Glutamatergic neuron (in vitro differentiated cells): Measurements from ENCODE around the gene DSCAML1. TPM values are rescaled to one million over a fixed set of nuclear protein-coding genes. Genes with fewer than 3 reads are reported as not detected.

Experiments used
- DNase-seq: peaks from one replicate; pipeline ENCODE4 v3.0.0; 2022
- H3K27ac Mint-ChIP-seq: one replicate; pipeline ENCODE4 v1.8.0; 2020; ENCODE audit warnings: mild to moderate bottlenecking, mixed read lengths, inconsistent platforms; ENCODE audit not compliant: unreplicated experiment
- H3K27me3 Mint-ChIP-seq: one replicate; pipeline ENCODE4 v1.8.0; 2020; ENCODE audit warnings: mild to moderate bottlenecking, moderate library complexity, mixed read lengths, inconsistent platforms; ENCODE audit not compliant: unreplicated experiment
- H3K36me3 Mint-ChIP-seq: one replicate; pipeline ENCODE4 v1.8.0; 2020; ENCODE audit warnings: mild to moderate bottlenecking, mixed read lengths, inconsistent platforms; ENCODE audit not compliant: unreplicated experiment
- H3K4me1 Mint-ChIP-seq: one replicate; pipeline ENCODE4 v1.8.0; 2020; ENCODE audit warnings: mild to moderate bottlenecking, low read depth, mixed read lengths, inconsistent platforms; ENCODE audit not compliant: unreplicated experiment
- H3K4me3 Mint-ChIP-seq: one replicate; pipeline ENCODE4 v1.8.0; 2020; ENCODE audit warnings: mild to moderate bottlenecking, mixed read lengths, inconsistent platforms; ENCODE audit not compliant: unreplicated experiment
- H3K9me3 Mint-ChIP-seq: one replicate; pipeline ENCODE4 v1.8.0; 2020; ENCODE audit warnings: mild to moderate bottlenecking, moderate library complexity, mixed read lengths, inconsistent platforms; ENCODE audit not compliant: unreplicated experiment
- CTCF ChIP-seq: fragments of 200-600 bp; sonication (generic); IDR thresholded peaks from one replicate; pipeline ENCODE4 v1.5.0; 2021; ENCODE audit not compliant: partially characterized antibody, unreplicated experiment
- total RNA-seq: library from RNA; stranded (reverse); fragmentation: NEBNext Ultra II Directional; extraction: Animal tissue kit (Norgen Biotek cat#: 25700); gene quantifications from one replicate; pipeline ENCODE4 v1.2.1, GENCODE V29; 2021; ENCODE audit not compliant: unreplicated experiment

The DSCAML1 gene
- total RNA-seq, 1 donor from 2014 or later = 0.07 TPM

- DNase-seq = no peak
- Mint-ChIP-seq H3K4me1 (no peaks in the 10 kb centered on the region), H3K36me3 (peaks cover 19% of the 10 kb centered on the region), H3K4me3 (no peak overlapping the region), H3K27ac (no peak overlapping the region), H3K9me3 (peaks cover 2% of the 10 kb centered on the region), H3K27me3 (peaks cover 5% of the 10 kb centered on the region)
- TF ChIP-seq CTCF = no peak
These were observed 401.5 kb downstream of the DSCAML1 start for GRCh38 chr11:117395476-117395875.

GRCh38 chr11:117394221-117394925 lies 402.6 kb downstream of the DSCAML1 start:
- no peak for DNase-seq
- Mint-ChIP-seq H3K36me3 (peaks cover 14% of the 10 kb centered on the region), H3K27ac (no peak overlapping the region), H3K27me3 (peaks cover 5% of the 10 kb centered on the region), H3K4me1 (no peaks in the 10 kb centered on the region), H3K4me3 (no peak overlapping the region), H3K9me3 (no peaks in the 10 kb centered on the region)
- no peak for TF ChIP-seq CTCF

GRCh38 chr11:117392979-117393378 lies 404.0 kb downstream of the DSCAML1 start:
- H3K4me1 Mint-ChIP-seq = no peaks in the 10 kb centered on the region
- H3K36me3 Mint-ChIP-seq = peaks cover 12% of the 10 kb centered on the region
- TF ChIP-seq CTCF = no peak
- H3K9me3 Mint-ChIP-seq = no peaks in the 10 kb centered on the region
- no peak overlapping the region for H3K27ac Mint-ChIP-seq
- no peak for DNase-seq
- no peak overlapping the region for H3K4me3 Mint-ChIP-seq
- peaks cover 5% of the 10 kb centered on the region for H3K27me3 Mint-ChIP-seq

GRCh38 chr11:117392001-117392690 lies 404.9 kb downstream of the DSCAML1 start:
- DNase-seq = no peak
- H3K27me3 Mint-ChIP-seq = peaks cover 5% of the 10 kb centered on the region
- no peak overlapping the region for H3K27ac Mint-ChIP-seq
- H3K36me3 Mint-ChIP-seq = peaks cover 5% of the 10 kb centered on the region
- TF ChIP-seq CTCF = no peak
- no peaks in the 10 kb centered on the region for H3K9me3 Mint-ChIP-seq
- H3K4me1 Mint-ChIP-seq = no peaks in the 10 kb centered on the region
- no peak overlapping the region for H3K4me3 Mint-ChIP-seq

GRCh38 chr11:117391181-117391580 lies 405.8 kb downstream of the DSCAML1 start:
- Mint-ChIP-seq H3K36me3 (peaks cover 5% of the 10 kb centered on the region), H3K4me1 (peaks cover 2% of the 10 kb centered on the region), H3K9me3 (no peaks in the 10 kb centered on the region), H3K27ac (no peak overlapping the region), H3K4me3 (no peak overlapping the region), H3K27me3 (peaks cover 5% of the 10 kb centered on the region)
- no peak for TF ChIP-seq CTCF
- no peak for DNase-seq
